ENCODE measurements around the gene IRAK3.

DNA sequence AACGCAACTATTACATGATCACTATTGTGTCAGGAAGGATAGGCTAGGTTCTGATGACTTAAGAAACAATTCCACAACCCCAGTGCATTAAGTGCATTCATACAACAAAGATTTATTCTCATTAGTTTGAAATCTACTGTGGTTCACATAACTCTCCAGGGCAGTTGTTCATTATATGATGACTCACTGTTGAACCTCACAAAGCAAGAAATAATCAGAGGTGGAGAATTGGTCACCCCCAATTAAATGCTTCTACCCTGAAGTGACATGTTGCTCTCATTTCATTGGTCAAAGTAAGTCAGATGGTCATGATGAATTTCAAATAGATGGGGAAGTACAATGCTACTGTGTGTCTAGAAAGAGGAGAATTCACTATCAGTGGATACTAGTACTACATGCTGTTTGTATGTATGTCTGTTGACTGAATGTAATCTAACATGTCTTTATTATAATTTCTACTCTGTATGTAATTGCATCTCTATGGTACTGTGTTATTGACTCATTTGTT, 107.2 kb downstream of the IRAK3 start:
- TF ChIP-seq, protein P1, sequence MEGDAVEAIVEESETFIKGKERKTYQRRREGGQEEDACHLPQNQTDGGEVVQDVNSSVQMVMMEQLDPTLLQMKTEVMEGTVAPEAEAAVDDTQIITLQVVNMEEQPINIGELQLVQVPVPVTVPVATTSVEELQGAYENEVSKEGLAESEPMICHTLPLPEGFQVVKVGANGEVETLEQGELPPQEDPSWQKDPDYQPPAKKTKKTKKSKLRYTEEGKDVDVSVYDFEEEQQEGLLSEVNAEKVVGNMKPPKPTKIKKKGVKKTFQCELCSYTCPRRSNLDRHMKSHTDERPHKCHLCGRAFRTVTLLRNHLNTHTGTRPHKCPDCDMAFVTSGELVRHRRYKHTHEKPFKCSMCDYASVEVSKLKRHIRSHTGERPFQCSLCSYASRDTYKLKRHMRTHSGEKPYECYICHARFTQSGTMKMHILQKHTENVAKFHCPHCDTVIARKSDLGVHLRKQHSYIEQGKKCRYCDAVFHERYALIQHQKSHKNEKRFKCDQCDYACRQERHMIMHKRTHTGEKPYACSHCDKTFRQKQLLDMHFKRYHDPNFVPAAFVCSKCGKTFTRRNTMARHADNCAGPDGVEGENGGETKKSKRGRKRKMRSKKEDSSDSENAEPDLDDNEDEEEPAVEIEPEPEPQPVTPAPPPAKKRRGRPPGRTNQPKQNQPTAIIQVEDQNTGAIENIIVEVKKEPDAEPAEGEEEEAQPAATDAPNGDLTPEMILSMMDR (IDR thresholded peaks at IDR 0.05; ENCODE audit: extremely low read depth in 1 of 2, insufficient read depth in 1 of 2, low read depth in 1 of 2, low read length in 2 of 2) = no peak
- TF ChIP-seq POLR2AphosphoS5 (IDR thresholded peaks at IDR 0.05; ENCODE audit: insufficient read depth, low read depth, low read length) = no peak
- TF ChIP-seq JUN (IDR thresholded peaks at IDR 0.05; ENCODE audit: borderline replicate concordance, insufficient read depth, insufficient read length, low read depth) = no peak
- no peak for TF ChIP-seq POLR2A (IDR thresholded peaks at IDR 0.05; ENCODE audit: low read depth, low read length)
- TF ChIP-seq EZH2 (IDR thresholded peaks at IDR 0.05; ENCODE audit: borderline replicate concordance, low read depth, low read length, severe bottlenecking) = no peak
- TF ChIP-seq, protein P2, sequence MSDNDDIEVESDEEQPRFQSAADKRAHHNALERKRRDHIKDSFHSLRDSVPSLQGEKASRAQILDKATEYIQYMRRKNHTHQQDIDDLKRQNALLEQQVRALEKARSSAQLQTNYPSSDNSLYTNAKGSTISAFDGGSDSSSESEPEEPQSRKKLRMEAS (IDR thresholded peaks at IDR 0.05; ENCODE audit: insufficient read depth, insufficient read length) = no peak

All from endothelial cell of umbilical vein (primary cell).